Urinary bladder (tissue), 4 donors: ENCODE data around the gene CNPPD1. TPM values are rescaled to one million over a fixed set of nuclear protein-coding genes. Genes with fewer than 3 reads are reported as not detected.

ENCODE experiments used
- DNase-seq: peaks from one replicate; pipeline ENCODE4 v3.0.0-alpha.2; 2015; ENCODE audit errors: extremely low spot score
- H3K27ac ChIP-seq: one replicate; pipeline ENCODE4 v1.5.1; 2013; ENCODE audit warnings: low read depth, mild to moderate bottlenecking, moderate library complexity
- H3K36me3 ChIP-seq: one replicate; pipeline ENCODE4 v1.6.1; 2013; ENCODE audit warnings: mild to moderate bottlenecking, moderate library complexity; ENCODE audit not compliant: insufficient read depth
- H3K4me1 ChIP-seq: one replicate; pipeline ENCODE4 v1.6.1; 2013; ENCODE audit warnings: mild to moderate bottlenecking, moderate library complexity; ENCODE audit not compliant: insufficient read depth
- H3K4me3 ChIP-seq: one replicate; pipeline ENCODE4 v1.5.1; 2013; ENCODE audit warnings: low read depth, low read length
- WGBS: extraction: QIAGEN DNeasy Blood & Tissue Kit; methylation state at CpG from one replicate; pipeline ENCODE4 v1.1.7; 2013; 5-methylcytosine and 5-hydroxymethylcytosine counted together
- polyA plus RNA-seq: library from polyadenylated mRNA; stranded (reverse); fragments of 200-250 nt; gene quantifications from one replicate; pipeline ENCODE4 v1.2.3, GENCODE V29; 2013
- total RNA-seq: library from RNA; depleted of rRNA; stranded (reverse); fragments of >200 nt; gene quantifications from one replicate; pipeline ENCODE4 v1.2.3, GENCODE V29; 2014
- donor health status: healthy with polysubstance abuse.
- donor health status: healthy.

CNPPD1 gene
- total and polyA plus RNA-seq, 2 donors = 23.0 to 77.7 TPM

GRCh38 chr2:219142329-219142728 lies 34.4 kb downstream of the CNPPD1 start:
- no peak for DNase-seq
- H3K4me1 ChIP-seq = no peaks in the 10 kb centered on the region
- H3K36me3 ChIP-seq = peaks cover 14% of the 10 kb centered on the region
- H3K27ac ChIP-seq = no peak overlapping the region
- WGBS = 87% methylated on average over 6 of the region's 6 CpGs
- H3K4me3 ChIP-seq = no peak overlapping the region

GRCh38 chr2:219140722-219141121 lies 36.0 kb downstream of the CNPPD1 start:
- H3K36me3 ChIP-seq = peaks cover 11% of the 10 kb centered on the region
- no peak overlapping the region for H3K4me3 ChIP-seq
- 91% methylated on average over 3 of the region's 3 CpGs for WGBS
- H3K27ac ChIP-seq = no peak overlapping the region
- no peak for DNase-seq
- no peaks in the 10 kb centered on the region for H3K4me1 ChIP-seq

GRCh38 chr2:219133976-219134375 lies 42.7 kb downstream of the CNPPD1 start:
- DNase-seq = no peak
- no peak overlapping the region for H3K4me3 ChIP-seq
- WGBS = 91% methylated on average over 4 of the region's 4 CpGs
- H3K4me1 ChIP-seq = no peaks in the 10 kb centered on the region
- H3K27ac ChIP-seq = no peak overlapping the region
- H3K36me3 ChIP-seq = no peaks in the 10 kb centered on the region

- 84% methylated on average over 4 of the region's 4 CpGs for WGBS
- Histone ChIP-seq H3K4me1 (no peaks in the 10 kb centered on the region), H3K27ac (no peak overlapping the region), H3K4me3 (no peak overlapping the region), H3K36me3 (no peaks in the 10 kb centered on the region)
- DNase-seq = no peak
These were observed 45.0 kb downstream of the CNPPD1 start for GRCh38 chr2:219131744-219132143.

- DNase-seq = no peak
- Histone ChIP-seq H3K27ac (no peak overlapping the region), H3K36me3 (no peaks in the 10 kb centered on the region), H3K4me1 (no peaks in the 10 kb centered on the region), H3K4me3 (no peak overlapping the region)
- 77% methylated on average over 3 of the region's 3 CpGs for WGBS
These were observed 45.4 kb downstream of the CNPPD1 start for GRCh38 chr2:219131327-219131726.

GRCh38 chr2:219129589-219129988 lies 47.1 kb downstream of the CNPPD1 start:
- 91% methylated on average over 16 of the region's 16 CpGs for WGBS
- Histone ChIP-seq H3K4me3 (no peak overlapping the region), H3K4me1 (no peaks in the 10 kb centered on the region), H3K27ac (no peak overlapping the region), H3K36me3 (no peaks in the 10 kb centered on the region)
- no peak for DNase-seq

- H3K36me3 ChIP-seq = no peaks in the 10 kb centered on the region
- no peak overlapping the region for H3K27ac ChIP-seq
- H3K4me1 ChIP-seq = no peaks in the 10 kb centered on the region
- no peak overlapping the region for H3K4me3 ChIP-seq
- no peak for DNase-seq
- 80% methylated on average over 7 of the region's 7 CpGs for WGBS
These were observed 48.3 kb downstream of the CNPPD1 start for GRCh38 chr2:219128396-219128795.

GRCh38 chr2:219127037-219127635 lies 49.6 kb downstream of the CNPPD1 start:
- H3K27ac ChIP-seq = no peak overlapping the region
- DNase-seq = no peak
- H3K4me3 ChIP-seq = no peak overlapping the region
- no peaks in the 10 kb centered on the region for H3K36me3 ChIP-seq
- 73% methylated on average over 2 of the region's 2 CpGs for WGBS
- no peaks in the 10 kb centered on the region for H3K4me1 ChIP-seq

GRCh38 chr2:219126555-219126954 lies 50.2 kb downstream of the CNPPD1 start:
- no peak for DNase-seq
- Histone ChIP-seq H3K4me3 (no peak overlapping the region), H3K36me3 (no peaks in the 10 kb centered on the region), H3K4me1 (no peaks in the 10 kb centered on the region), H3K27ac (no peak overlapping the region)
- 88% methylated on average over 3 of the region's 3 CpGs for WGBS

GRCh38 chr2:219125886-219126270 lies 50.8 kb downstream of the CNPPD1 start:
- DNase-seq = no peak
- WGBS = 97% methylated on average over 1 of the region's 1 CpG
- Histone ChIP-seq H3K27ac (no peak overlapping the region), H3K36me3 (no peaks in the 10 kb centered on the region), H3K4me3 (no peak overlapping the region), H3K4me1 (no peaks in the 10 kb centered on the region)

GRCh38 chr2:219125225-219125885 lies 51.4 kb downstream of the CNPPD1 start:
- Histone ChIP-seq H3K4me1 (no peaks in the 10 kb centered on the region), H3K4me3 (no peak overlapping the region), H3K27ac (no peak overlapping the region), H3K36me3 (no peaks in the 10 kb centered on the region)
- no peak for DNase-seq
- WGBS = 84% methylated on average over 10 of the region's 10 CpGs

- H3K27ac ChIP-seq = no peak overlapping the region
- WGBS = 54% methylated on average over 4 of the region's 4 CpGs
- no peak overlapping the region for H3K4me3 ChIP-seq
- H3K4me1 ChIP-seq = no peaks in the 10 kb centered on the region
- DNase-seq = no peak
- no peaks in the 10 kb centered on the region for H3K36me3 ChIP-seq
These were observed 52.2 kb downstream of the CNPPD1 start for GRCh38 chr2:219124381-219125110.

- Histone ChIP-seq H3K27ac (no peak overlapping the region), H3K4me1 (no peaks in the 10 kb centered on the region), H3K36me3 (no peaks in the 10 kb centered on the region), H3K4me3 (no peak overlapping the region)
- WGBS = 90% methylated on average over 8 of the region's 8 CpGs
- DNase-seq = no peak
These were observed 53.2 kb downstream of the CNPPD1 start for GRCh38 chr2:219123356-219124135.
